DOHH2 (cell line): ENCODE results near the gene CNBP.

Source experiments
- CTCF ChIP-seq: fragments of 200-600 bp; sonication (generic); IDR thresholded peaks from one replicate; pipeline ENCODE4 v1.5.1; 2014; ENCODE audit warnings: antibody characterized with exemption, mild to moderate bottlenecking, low read depth, low read length; ENCODE audit not compliant: poor library complexity, severe bottlenecking
- EZH2phosphoT487 ChIP-seq: fragments of 200-600 bp; sonication (generic); IDR thresholded peaks from 2 replicates; pipeline ENCODE4 v1.6.1; 2017; ENCODE audit warnings: borderline replicate concordance, mild to moderate bottlenecking, antibody characterized with exemption, low read length, moderate library complexity, mixed read lengths

GRCh38 chr3:129211345-129211744, 27.6 kb upstream of the CNBP start:
- TF ChIP-seq CTCF: no peak
- TF ChIP-seq EZH2phosphoT487: no peak
